Measurements from ENCODE around the gene MAPK8IP3. TPM values are rescaled to one million over a fixed set of nuclear protein-coding genes. Genes with fewer than 3 reads are reported as not detected.

Gene MAPK8IP3
- total RNA-seq, 1 donor from 2014 or later: 44.9 TPM

DNA sequence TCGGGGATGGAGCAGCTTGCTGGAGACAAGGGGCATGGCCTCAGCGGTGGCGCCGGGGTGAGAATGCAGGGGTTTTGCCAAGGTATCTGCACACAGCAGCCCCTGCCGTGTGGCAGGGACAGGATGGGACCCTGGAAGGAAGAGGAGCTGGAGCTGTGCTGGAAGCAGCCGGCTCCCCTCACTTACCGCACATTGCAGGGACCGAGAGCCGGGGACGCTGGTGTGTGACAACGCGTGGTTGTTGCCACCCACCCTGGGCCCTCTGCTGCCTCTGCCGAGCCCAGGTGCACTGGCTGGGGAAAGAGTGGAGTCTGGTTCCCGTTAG is 79.8 kb downstream of the MAPK8IP3 start:
- TF ChIP-seq, protein P1, sequence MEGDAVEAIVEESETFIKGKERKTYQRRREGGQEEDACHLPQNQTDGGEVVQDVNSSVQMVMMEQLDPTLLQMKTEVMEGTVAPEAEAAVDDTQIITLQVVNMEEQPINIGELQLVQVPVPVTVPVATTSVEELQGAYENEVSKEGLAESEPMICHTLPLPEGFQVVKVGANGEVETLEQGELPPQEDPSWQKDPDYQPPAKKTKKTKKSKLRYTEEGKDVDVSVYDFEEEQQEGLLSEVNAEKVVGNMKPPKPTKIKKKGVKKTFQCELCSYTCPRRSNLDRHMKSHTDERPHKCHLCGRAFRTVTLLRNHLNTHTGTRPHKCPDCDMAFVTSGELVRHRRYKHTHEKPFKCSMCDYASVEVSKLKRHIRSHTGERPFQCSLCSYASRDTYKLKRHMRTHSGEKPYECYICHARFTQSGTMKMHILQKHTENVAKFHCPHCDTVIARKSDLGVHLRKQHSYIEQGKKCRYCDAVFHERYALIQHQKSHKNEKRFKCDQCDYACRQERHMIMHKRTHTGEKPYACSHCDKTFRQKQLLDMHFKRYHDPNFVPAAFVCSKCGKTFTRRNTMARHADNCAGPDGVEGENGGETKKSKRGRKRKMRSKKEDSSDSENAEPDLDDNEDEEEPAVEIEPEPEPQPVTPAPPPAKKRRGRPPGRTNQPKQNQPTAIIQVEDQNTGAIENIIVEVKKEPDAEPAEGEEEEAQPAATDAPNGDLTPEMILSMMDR (IDR thresholded peaks at IDR 0.05): no peak
- TF ChIP-seq POLR2AphosphoS5 (IDR thresholded peaks at IDR 0.05; ENCODE audit: insufficient read depth in 1 of 2, low read depth in 1 of 2): no peak
- no peak for TF ChIP-seq POLR2A (IDR thresholded peaks at IDR 0.05)
- Histone ChIP-seq H3K36me3 (peaks cover 0 to 27% of the 10 kb centered on the region in 2 donors), H3K9me3 (no peaks in the 10 kb centered on the region), H3K27me3 (no peaks in the 10 kb centered on the region), H3K27ac (no peak overlapping the region), H3K4me1 (peaks cover 48% of the 10 kb centered on the region), H3K4me3 (no peak overlapping the region)
- no peak for DNase-seq (ENCODE audit: extremely low spot score in 2 of 2)
- intact Hi-C loops (cut with DNase I): no loop called here

DNA sequence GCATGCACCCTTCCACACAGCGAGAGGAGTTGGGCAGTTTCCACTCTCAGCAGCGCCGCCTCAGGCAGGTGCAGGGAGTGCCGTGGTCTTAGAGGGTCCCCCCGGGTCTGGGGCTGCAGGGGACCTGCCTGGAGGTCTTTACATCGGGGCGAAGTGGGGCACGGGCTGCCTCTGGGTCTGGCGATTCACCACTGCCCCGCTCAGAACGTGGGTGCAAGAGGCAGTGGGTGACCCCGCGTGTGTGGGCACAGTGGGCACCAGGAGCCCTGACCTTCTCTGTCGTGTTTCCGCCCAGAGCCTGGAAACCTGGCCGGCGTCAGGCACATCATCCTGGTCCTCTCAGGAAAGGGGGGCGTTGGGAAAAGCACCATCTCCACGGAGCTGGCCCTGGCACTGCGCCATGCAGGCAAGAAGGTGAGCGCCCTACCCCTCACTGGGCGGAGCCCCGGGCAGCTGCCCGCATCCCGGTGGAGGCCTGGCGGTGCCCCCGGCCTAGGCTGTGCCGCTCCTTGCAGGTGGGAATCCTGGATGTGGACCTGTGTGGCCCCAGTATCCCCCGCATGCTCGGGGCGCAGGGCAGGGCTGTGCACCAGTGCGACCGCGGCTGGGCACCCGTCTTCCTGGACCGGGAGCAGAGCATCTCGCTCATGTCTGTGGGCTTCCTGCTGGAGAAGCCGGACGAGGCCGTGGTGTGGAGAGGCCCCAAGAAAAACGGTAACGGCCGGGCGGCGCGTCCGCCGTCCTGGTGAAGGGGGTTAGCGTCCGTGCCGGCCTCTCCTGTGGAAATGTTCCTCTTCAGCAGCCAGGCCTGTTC is 80.5 kb downstream of the MAPK8IP3 start:
- Histone ChIP-seq H3K4me3 (no peak overlapping the region), H3K9me3 (no peaks in the 10 kb centered on the region), H3K27me3 (no peaks in the 10 kb centered on the region), H3K4me1 (peaks cover 41% of the 10 kb centered on the region), H3K27ac (no peak overlapping the region), H3K36me3 (peaks cover 0 to 27% of the 10 kb centered on the region in 2 donors)
- intact Hi-C loops (cut with DNase I): no loop called here
- no peak for DNase-seq (ENCODE audit: extremely low spot score in 2 of 2)
- no peak for TF ChIP-seq POLR2A (IDR thresholded peaks at IDR 0.05)
- TF ChIP-seq, protein P1 (IDR thresholded peaks at IDR 0.05): no peak
- TF ChIP-seq POLR2AphosphoS5 (IDR thresholded peaks at IDR 0.05; ENCODE audit: insufficient read depth in 1 of 2, low read depth in 1 of 2): no peak

DNA sequence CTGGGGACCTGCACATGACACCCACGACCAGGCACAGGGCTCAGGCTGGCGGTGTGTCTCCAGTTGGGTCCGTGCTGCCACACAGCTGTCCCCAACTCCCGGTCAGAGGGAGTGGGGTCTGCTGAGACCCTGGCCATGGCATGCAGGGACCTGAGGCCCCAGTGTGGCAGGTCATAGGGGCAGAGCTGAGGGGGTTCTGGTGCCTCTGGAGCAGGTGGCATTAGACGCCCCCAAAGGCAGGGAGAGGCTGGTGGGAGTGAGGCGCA is 81.0 kb downstream of the MAPK8IP3 start:
- H3K27me3 ChIP-seq: no peaks in the 10 kb centered on the region
- DNase-seq (ENCODE audit: extremely low spot score in 2 of 2): no peak
- TF ChIP-seq POLR2AphosphoS5 (IDR thresholded peaks at IDR 0.05; ENCODE audit: insufficient read depth in 1 of 2, low read depth in 1 of 2) (no peak), POLR2A (IDR thresholded peaks at IDR 0.05) (no peak)
- TF ChIP-seq, protein P1 (IDR thresholded peaks at IDR 0.05): no peak
- peaks cover 0 to 27% of the 10 kb centered on the region in 2 donors for H3K36me3 ChIP-seq
- intact Hi-C loops (cut with DNase I): no loop called here
- peaks cover 36% of the 10 kb centered on the region for H3K4me1 ChIP-seq
- H3K27ac ChIP-seq: no peak overlapping the region
- no peaks in the 10 kb centered on the region for H3K9me3 ChIP-seq
- H3K4me3 ChIP-seq: no peak overlapping the region

DNA sequence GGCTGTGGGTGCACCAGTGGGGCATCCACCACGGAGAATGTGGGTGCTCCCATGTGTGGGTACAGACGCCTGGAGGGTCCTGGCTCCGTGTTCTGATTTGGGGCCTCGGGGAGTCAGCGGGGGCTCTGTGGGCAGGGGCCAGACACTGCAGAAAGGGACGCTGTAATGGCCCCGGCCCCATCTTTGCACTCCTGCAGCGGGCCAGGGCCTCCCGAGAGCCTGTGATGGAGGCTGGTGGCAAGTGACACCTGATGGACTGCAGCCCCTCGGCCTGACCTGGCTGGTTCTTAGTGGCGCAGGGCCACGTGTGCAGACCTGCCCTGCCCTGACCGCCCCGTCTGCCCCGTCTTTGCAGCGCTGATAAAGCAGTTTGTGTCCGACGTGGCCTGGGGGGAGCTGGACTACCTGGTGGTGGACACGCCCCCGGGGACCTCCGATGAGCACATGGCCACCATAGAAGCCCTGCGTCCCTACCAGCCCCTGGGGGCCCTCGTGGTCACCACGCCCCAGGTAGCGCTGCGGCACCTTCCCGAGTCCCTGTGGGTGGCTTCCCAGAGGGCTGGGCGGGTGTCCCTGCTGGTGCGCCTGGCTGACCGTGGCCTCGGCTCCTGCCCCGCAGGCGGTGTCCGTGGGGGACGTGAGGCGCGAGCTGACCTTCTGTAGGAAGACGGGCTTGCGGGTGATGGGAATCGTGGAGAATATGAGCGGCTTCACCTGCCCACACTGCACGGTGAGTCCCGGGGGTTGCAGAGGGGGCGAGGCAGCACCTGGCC is 81.5 kb downstream of the MAPK8IP3 start:
- no peaks in the 10 kb centered on the region for H3K27me3 ChIP-seq
- intact Hi-C loops (cut with DNase I): no loop called here
- DNase-seq (ENCODE audit: extremely low spot score in 2 of 2): no peak
- H3K4me3 ChIP-seq: no peak overlapping the region
- TF ChIP-seq, protein P1 (IDR thresholded peaks at IDR 0.05): no peak
- TF ChIP-seq POLR2AphosphoS5 (IDR thresholded peaks at IDR 0.05; ENCODE audit: insufficient read depth in 1 of 2, low read depth in 1 of 2): no peak
- peaks cover 36% of the 10 kb centered on the region for H3K4me1 ChIP-seq
- no peak overlapping the region for H3K27ac ChIP-seq
- peaks cover 0 to 27% of the 10 kb centered on the region in 2 donors for H3K36me3 ChIP-seq
- H3K9me3 ChIP-seq: no peaks in the 10 kb centered on the region
